Stimulated activated CD8-positive, alpha-beta memory T cell treated with anti-CD3 and anti-CD28 coated beads, Interleukin-4, amount 100 ng/mL, for 1 hour (primary cell): Measurements from ENCODE around the gene CENPX.

Experiments used
- DNase-seq, 2 donors: peaks; one replicate each; pipeline ENCODE4 v3.0.0-alpha.2; 2020; ENCODE audit warnings: low read depth in 2 of 2, low spot score in 1 of 2

Gene CENPX

GRCh38 chr17:82055023-82055964 is 32.6 kb upstream of the CENPX start:
- DNase-seq: no peak

- DNase-seq: no peak
These were observed 31.8 kb upstream of the CENPX start for GRCh38 chr17:82054351-82055022.

DNA sequence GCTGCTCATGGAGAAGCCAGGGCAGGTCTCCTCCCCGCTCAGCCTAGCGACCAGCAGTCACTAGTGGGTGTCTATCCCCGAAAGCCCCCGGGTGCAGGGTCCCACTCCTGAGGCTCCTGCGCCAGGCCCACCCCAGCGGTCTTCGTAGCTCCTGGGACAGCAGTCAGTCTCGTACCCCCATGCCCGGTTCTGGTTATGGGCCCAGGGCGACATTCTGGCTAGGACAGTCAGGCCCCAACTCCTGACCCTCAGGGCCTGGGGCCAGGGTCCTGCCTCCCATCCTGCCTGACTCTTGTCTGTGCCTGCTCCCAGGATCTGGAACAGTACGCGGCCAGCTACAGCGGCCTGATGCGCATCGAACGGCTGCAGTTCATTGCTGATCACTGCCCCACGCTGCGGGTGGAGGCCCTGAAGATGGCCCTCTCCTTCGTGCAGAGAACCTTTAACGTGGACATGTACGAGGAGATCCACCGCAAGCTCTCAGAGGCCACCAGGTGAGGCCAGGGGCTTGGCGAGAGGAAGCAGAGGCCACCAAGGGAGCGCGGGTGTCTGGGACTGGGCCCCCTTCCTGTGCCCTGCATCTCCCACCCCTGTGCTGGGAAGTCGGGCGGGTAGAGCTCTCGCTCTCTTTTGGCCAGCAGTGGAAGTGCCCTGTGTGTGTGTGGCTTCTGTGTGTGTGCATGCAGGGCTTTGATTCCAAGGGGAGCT is 31.0 kb upstream of the CENPX start:
- DNase-seq: no peak

GRCh38 chr17:82053130-82053529 is 30.5 kb upstream of the CENPX start:
- DNase-seq: no peak

- no peak for DNase-seq
These were observed 30.0 kb upstream of the CENPX start for GRCh38 chr17:82052638-82053059.

- DNase-seq: peak; percentile 60 to 65
These were observed 29.3 kb upstream of the CENPX start, which contains the start of the genes GPS1 and RFNG for GRCh38 chr17:82051776-82052637. TSS of gene GPS1 (plus strand) at chr17:82051898. CDS start at chr17:82051932, 34 bp downstream. TSS of gene RFNG (minus strand) at chr17:82051811. CDS start at chr17:82051766, 45 bp downstream.

GRCh38 chr17:82050761-82051641 is 28.3 kb upstream of the CENPX start:
- DNase-seq: no peak

GRCh38 chr17:82050152-82050760 is 27.6 kb upstream of the CENPX start:
- no peak for DNase-seq

GRCh38 chr17:82049521-82049971 is 26.9 kb upstream of the CENPX start:
- DNase-seq: no peak

DNA sequence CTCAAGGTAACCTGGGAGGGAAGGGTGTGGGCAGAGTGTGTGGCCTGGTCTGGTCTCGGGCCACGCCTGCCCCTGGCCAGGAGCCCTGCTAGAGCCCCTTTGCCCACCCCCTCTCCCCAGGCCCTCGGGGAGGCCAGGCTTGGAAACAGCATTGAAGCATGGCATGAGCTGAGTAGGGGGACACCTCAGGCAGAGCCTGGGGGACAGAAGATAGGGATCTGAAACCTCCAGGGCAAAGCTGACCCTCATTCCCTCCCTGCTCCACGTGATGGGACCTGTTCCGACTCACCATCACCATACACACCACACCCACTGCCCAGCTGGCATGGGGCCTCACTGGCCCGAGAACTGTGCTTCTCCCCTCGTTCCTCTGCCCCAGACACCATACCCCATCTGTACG is 26.4 kb upstream of the CENPX start:
- no peak for DNase-seq

DNA sequence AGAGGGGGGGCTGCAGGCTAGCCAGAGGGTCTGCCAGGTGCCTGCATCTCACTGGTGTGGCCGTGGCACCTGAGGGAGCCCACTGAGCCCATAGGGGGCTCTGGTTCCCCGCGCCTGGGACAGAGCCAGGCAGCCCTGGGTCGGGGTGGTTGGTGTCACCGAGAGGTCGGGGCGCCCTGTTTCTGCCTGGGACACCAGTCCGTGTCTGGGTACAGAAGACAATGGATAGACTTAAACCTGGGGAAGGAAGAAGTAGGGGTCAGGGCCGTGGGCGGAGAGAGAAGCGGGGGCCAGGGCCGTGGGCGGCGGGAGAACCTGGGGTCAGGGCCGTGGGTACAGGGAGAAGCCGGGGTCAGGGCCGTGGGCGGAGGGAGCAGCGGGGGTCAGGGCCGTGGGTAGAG is 25.9 kb upstream of the CENPX start:
- no peak for DNase-seq

DNA sequence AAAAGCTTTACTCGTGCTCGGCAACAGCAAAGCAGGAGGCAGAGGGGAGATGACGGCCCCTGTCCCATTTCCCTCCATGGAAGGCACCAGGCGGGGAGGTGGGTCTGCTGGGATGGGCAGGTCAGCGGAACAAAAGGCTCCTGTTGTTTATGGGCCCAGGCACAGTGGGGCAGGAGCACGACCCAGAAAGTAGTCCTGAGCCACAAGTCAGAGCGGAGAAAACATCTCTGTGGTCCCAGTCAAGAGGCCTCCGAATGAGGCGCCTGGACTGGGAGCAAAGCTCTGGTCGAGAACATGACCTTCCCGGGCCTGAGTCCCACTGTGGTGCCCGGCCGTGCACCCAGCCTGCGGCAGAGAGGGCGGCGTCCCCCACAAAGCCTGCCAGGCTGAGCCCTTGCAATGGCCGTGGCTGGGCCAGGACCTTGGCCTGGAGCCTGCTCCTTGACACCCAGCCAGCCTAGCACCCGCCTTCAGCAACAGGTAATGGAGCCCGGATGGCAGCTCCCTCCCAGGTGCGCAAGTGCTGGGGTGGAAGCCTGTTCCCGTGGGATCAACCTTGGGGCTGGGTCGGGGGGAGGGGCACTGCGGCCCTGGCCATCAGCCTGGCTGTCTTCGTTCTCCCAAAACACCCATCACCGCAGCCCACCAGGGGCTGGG is 25.4 kb upstream of the CENPX start:
- no peak for DNase-seq

DNA sequence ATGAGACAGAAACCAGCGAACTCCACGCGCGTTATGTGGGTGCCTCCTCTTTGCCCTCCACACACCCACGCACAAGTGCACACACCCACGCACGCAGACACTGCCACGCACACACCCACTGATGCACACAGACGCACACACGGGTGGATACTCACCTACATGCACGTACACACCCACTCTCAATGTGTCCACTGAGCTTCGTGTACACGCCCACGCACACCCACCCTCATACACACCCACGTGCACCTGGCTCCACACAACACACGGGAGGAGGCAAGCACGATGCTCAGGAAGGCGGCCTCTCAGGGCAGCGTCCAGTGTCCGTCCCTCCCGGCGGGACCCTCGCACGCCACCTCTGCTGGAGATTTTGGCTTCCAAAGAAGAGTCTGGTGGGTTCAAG is 24.7 kb upstream of the CENPX start:
- no peak for DNase-seq

- DNase-seq: no peak
These were observed 24.2 kb upstream of the CENPX start for GRCh38 chr17:82046903-82047302.

- no peak for DNase-seq
These were observed 23.3 kb upstream of the CENPX start for GRCh38 chr17:82045936-82046484.

- DNase-seq: no peak
These were observed 20.8 kb upstream of the CENPX start for GRCh38 chr17:82043507-82043906.

DNA sequence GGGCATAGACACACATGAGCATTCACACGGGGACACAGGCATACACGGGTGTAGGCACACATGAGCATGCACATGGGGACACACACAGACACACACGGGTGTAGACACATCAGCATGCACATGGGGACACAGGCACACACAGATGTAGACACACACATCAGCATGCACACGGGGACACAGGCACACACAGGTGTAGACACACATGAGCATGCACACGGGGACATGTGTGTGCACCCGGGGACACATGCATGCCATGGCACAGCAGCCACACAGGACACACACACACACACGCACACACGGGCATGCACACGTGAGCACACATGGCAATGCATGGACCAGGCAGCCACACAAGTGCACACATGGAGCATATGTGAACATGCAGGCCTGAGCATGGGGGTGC is 20.0 kb upstream of the CENPX start:
- DNase-seq: no peak

GRCh38 chr17:82041144-82041814 is 18.6 kb upstream of the CENPX start:
- no peak for DNase-seq
